LoVo (cell line): ENCODE measurements around the gene MSANTD7.

ENCODE experiments used
- DNase-seq: peaks from one replicate; pipeline ENCODE4 v3.0.0-alpha.2; 2016; ENCODE audit warnings: low spot score

The MSANTD7 gene

DNA sequence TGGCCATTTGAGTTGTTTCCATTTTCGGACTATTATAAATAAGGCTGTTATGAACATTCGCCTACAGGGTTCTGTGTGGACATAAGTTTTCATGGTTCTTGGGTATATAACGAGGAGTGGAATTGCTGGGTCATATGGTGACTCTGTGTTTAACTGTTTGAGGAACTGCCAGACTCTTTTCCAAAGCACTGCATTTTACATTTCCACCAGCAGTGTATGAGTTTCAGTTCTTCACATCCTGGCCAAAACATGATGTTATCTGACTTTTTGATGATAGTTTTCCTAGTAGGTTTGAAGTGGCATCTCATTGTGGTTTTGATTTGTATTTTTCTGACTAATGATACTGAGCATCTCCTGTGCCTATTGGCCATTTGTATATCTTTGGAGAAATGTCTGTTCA, 46.0 kb downstream of the MSANTD7 start:
- DNase-seq: no peak
